K562 (cell line): ENCODE results near the gene TXNRD2.
"Not testable (repeated sequence)": the region's sequence is repeated elsewhere in the genome, so short reads cannot be mapped to it uniquely, and the experiment has no call there.

ENCODE experiments used
- CBFB ChIP-seq: sonication (generic); formaldehyde crosslinking; IDR thresholded peaks from 2 replicates; pipeline ENCODE4 v1.4.0; 2020; ENCODE audit warnings: mild to moderate bottlenecking, missing genetic modification reagents
- MYNN ChIP-seq, 2 experiments: sonication (generic); formaldehyde crosslinking in 1 of 2; IDR thresholded peaks; 2 replicates each; pipeline versions ENCODE4 v1.5.0 to v1.6.1; 2016 to 2020; ENCODE audit warnings: antibody characterized with exemption in 1 of 2, missing genetic modification reagents in 1 of 2
- SAP30 ChIP-seq: fragments of 200-600 bp; sonication (generic); IDR thresholded peaks from 2 replicates; pipeline ENCODE4 v1.6.1; 2012; ENCODE audit warnings: borderline replicate concordance, low read depth, mild to moderate bottlenecking, moderate library complexity, low read length, control low read depth, inconsistent platforms; ENCODE audit not compliant: insufficient read depth, poor library complexity, severe bottlenecking
- TF ChIP-seq, protein P1 (sequence below): fragments of 200-600 bp; sonication (generic); IDR thresholded peaks from one replicate; pipeline ENCODE4 v1.6.1; 2012; ENCODE audit warnings: mild to moderate bottlenecking, low read depth, low read length, inconsistent platforms

DNA sequence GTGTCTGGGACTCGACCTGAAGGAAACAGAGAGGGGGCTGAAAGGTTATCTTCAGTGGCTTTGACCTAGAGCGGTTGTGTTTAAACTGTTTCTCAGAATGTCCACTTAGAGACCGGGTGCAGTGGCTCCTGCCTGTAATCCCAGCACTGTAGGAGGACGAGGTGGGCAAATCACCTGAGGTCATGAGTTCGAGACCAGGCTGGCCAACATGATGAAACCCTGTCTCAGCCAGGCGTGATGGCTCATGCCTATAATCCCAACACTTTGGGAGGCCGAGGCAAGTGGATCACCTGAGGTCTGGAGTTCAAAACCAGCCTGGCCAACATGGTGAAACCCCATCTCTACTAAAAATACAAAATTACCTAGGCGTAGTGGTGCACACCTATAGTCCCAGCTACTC is 58.2 kb downstream of the TXNRD2 start:
- TF ChIP-seq CBFB (CRISPR knock-in tag); SAP30; MYNN (IDR thresholded peaks at IDR 0.05); MYNN (CRISPR knock-in tag; IDR thresholded peaks at IDR 0.05): not testable (repeated sequence)
- TF ChIP-seq, protein P1, sequence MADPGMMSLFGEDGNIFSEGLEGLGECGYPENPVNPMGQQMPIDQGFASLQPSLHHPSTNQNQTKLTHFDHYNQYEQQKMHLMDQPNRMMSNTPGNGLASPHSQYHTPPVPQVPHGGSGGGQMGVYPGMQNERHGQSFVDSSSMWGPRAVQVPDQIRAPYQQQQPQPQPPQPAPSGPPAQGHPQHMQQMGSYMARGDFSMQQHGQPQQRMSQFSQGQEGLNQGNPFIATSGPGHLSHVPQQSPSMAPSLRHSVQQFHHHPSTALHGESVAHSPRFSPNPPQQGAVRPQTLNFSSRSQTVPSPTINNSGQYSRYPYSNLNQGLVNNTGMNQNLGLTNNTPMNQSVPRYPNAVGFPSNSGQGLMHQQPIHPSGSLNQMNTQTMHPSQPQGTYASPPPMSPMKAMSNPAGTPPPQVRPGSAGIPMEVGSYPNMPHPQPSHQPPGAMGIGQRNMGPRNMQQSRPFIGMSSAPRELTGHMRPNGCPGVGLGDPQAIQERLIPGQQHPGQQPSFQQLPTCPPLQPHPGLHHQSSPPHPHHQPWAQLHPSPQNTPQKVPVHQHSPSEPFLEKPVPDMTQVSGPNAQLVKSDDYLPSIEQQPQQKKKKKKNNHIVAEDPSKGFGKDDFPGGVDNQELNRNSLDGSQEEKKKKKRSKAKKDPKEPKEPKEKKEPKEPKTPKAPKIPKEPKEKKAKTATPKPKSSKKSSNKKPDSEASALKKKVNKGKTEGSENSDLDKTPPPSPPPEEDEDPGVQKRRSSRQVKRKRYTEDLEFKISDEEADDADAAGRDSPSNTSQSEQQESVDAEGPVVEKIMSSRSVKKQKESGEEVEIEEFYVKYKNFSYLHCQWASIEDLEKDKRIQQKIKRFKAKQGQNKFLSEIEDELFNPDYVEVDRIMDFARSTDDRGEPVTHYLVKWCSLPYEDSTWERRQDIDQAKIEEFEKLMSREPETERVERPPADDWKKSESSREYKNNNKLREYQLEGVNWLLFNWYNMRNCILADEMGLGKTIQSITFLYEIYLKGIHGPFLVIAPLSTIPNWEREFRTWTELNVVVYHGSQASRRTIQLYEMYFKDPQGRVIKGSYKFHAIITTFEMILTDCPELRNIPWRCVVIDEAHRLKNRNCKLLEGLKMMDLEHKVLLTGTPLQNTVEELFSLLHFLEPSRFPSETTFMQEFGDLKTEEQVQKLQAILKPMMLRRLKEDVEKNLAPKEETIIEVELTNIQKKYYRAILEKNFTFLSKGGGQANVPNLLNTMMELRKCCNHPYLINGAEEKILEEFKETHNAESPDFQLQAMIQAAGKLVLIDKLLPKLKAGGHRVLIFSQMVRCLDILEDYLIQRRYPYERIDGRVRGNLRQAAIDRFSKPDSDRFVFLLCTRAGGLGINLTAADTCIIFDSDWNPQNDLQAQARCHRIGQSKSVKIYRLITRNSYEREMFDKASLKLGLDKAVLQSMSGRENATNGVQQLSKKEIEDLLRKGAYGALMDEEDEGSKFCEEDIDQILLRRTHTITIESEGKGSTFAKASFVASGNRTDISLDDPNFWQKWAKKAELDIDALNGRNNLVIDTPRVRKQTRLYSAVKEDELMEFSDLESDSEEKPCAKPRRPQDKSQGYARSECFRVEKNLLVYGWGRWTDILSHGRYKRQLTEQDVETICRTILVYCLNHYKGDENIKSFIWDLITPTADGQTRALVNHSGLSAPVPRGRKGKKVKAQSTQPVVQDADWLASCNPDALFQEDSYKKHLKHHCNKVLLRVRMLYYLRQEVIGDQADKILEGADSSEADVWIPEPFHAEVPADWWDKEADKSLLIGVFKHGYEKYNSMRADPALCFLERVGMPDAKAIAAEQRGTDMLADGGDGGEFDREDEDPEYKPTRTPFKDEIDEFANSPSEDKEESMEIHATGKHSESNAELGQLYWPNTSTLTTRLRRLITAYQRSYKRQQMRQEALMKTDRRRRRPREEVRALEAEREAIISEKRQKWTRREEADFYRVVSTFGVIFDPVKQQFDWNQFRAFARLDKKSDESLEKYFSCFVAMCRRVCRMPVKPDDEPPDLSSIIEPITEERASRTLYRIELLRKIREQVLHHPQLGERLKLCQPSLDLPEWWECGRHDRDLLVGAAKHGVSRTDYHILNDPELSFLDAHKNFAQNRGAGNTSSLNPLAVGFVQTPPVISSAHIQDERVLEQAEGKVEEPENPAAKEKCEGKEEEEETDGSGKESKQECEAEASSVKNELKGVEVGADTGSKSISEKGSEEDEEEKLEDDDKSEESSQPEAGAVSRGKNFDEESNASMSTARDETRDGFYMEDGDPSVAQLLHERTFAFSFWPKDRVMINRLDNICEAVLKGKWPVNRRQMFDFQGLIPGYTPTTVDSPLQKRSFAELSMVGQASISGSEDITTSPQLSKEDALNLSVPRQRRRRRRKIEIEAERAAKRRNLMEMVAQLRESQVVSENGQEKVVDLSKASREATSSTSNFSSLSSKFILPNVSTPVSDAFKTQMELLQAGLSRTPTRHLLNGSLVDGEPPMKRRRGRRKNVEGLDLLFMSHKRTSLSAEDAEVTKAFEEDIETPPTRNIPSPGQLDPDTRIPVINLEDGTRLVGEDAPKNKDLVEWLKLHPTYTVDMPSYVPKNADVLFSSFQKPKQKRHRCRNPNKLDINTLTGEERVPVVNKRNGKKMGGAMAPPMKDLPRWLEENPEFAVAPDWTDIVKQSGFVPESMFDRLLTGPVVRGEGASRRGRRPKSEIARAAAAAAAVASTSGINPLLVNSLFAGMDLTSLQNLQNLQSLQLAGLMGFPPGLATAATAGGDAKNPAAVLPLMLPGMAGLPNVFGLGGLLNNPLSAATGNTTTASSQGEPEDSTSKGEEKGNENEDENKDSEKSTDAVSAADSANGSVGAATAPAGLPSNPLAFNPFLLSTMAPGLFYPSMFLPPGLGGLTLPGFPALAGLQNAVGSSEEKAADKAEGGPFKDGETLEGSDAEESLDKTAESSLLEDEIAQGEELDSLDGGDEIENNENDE: not testable (repeated sequence)
